OCI-LY1 (cell line): ENCODE measurements around the gene PSMA5.

Source experiments
- EZH2 ChIP-seq: fragments of 200-600 bp; sonication (generic), shearing (Covaris generic); IDR thresholded peaks from 2 replicates; pipeline ENCODE4 v1.8.0; 2017; ENCODE audit warnings: borderline replicate concordance, mixed run types, mild to moderate bottlenecking, antibody characterized with exemption, low read length, moderate library complexity, mixed read lengths
- TF ChIP-seq, protein P1 (sequence below): fragments of 200-600 bp; sonication (generic), shearing (Covaris generic); IDR thresholded peaks from 2 replicates; pipeline ENCODE4 v1.5.1; 2017; ENCODE audit warnings: mild to moderate bottlenecking, antibody characterized with exemption, low read length, moderate library complexity, mixed read lengths

DNA sequence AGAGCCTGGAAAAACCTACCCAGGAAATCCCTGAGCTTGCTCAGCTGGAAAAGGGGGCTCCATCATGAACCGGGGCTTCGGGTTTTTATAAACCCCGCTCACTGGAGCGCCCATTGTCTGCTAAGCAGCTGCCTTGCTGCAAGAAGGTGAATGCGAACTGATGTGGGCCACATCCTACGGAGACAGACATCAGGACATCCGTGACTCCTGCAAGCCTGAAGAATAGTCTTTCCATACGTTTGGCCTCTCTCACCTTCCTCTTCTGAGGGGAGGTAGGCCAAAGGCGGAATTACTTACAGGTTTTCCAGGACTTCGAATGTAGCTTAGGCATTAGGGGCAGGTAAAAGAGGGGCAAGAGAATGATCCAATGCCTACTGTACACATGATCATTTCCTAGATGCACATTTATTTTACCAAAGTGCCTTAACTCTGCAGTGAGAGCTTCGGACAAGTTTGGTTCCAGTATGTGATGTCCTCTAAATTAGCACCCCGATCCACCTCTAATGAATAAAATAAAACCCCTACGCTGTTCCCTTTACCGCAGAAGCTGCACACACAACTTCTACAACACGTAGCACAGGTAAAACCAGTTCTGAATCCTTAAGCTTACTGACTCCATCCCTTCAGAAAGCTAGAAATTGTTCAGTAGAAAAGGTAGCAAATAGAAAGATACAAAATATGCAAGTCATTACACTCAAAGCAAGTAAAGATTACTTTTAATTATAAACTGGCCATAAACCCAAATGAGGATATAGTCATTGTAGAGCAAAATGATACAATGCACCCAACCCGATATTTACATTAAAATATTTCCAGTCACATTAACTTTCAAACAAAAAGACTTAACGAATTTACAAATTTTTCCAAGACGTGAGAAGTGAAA is 27.7 kb downstream of the PSMA5 start:
- TF ChIP-seq, protein P1, sequence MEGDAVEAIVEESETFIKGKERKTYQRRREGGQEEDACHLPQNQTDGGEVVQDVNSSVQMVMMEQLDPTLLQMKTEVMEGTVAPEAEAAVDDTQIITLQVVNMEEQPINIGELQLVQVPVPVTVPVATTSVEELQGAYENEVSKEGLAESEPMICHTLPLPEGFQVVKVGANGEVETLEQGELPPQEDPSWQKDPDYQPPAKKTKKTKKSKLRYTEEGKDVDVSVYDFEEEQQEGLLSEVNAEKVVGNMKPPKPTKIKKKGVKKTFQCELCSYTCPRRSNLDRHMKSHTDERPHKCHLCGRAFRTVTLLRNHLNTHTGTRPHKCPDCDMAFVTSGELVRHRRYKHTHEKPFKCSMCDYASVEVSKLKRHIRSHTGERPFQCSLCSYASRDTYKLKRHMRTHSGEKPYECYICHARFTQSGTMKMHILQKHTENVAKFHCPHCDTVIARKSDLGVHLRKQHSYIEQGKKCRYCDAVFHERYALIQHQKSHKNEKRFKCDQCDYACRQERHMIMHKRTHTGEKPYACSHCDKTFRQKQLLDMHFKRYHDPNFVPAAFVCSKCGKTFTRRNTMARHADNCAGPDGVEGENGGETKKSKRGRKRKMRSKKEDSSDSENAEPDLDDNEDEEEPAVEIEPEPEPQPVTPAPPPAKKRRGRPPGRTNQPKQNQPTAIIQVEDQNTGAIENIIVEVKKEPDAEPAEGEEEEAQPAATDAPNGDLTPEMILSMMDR: no peak
- no peak for TF ChIP-seq EZH2
